Transverse colon (tissue), 4 donors: ENCODE data around the gene MYADM.

Experiments
- CTCF ChIP-seq, 5 experiments: fragments of 200-600 bp in 3 of 5; fragments of 450-650 bp in 2 of 5; sonication (generic) in 3 of 5; IDR thresholded peaks; 1 replicate in 2 of 5; 2 replicates in 3 of 5; pipeline ENCODE4 v1.5.1; 2016 to 2017; ENCODE audit warnings: antibody characterized with exemption in 5 of 5, inconsistent platforms in 3 of 5, mild to moderate bottlenecking in 2 of 5, moderate library complexity in 1 of 5
- POLR2A ChIP-seq: fragments of 450-650 bp; IDR thresholded peaks from one replicate; pipeline ENCODE4 v1.6.1; 2016; ENCODE audit warnings: antibody characterized with exemption, mild to moderate bottlenecking, moderate library complexity
- POLR2AphosphoS5 ChIP-seq, 3 donors: sonication (generic); formaldehyde crosslinking; IDR thresholded peaks; one replicate each; pipeline ENCODE4 v1.6.1; 2016; ENCODE audit warnings: antibody characterized with exemption in 3 of 3

DNA sequence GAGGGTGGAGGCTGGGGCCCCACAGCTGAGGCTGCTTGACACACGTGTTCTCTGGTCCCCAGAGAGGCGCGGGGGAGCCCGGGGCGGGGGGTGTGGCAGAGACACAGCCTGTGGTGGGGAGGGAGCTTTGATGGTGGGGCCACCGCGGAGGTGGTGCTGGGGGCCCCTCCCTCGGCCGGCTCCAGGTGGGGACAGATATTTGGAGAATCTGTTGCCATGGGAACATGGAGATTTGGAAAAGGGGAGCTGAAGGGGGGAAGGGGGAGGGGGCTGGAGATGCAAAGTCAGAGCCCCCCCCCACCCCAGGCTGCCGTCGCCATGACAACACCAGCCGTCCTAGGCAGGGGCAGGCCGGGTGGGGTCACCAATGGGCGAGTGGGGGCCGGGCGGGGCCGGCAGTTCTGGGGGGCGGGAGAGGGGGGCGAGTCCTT lies 15.6 kb downstream of the MYADM start:
- TF ChIP-seq CTCF (IDR thresholded peaks at IDR 0.05) = no peak
- TF ChIP-seq POLR2A = no peak
- TF ChIP-seq POLR2AphosphoS5 (IDR thresholded peaks at IDR 0.05) = no peak
